Measurements from ENCODE around the gene ZNF398.

Gene ZNF398

DNA sequence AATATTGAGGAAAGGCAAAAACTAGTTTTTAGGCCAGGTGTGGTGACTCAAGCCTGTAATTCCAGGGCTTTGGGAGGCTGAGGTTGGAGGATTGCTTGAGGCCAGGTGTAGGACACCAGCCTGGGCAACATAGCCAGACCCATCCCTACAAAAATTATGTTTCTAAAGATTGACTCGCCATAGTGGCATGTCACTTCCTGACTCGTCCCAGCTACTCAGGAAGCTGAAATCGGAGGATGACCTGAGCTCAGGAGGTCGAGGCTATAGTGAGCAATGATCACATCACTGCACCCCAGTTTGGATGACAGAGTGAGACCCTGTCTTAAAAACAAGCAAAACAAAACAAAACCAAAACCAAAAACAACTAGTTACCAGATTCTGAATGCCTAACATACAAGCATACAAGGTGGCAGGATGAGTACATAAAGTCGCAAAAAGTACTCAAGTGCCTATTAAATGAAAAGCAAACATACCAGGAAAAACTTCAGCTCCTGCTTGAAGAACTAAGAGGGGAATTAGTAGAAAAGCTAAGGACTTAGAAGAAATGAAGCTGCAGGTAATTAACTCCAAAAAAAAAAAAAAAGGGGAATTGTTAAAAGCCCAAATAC is 14.1 kb downstream of the ZNF398 start:
- H2BK5ac ChIP-seq (ENCODE audit: low read depth, low read length, poor library complexity, severe bottlenecking) = no peak overlapping the region
- no peak overlapping the region for H3K23ac ChIP-seq (ENCODE audit: low read length in 2 of 2)

DNA sequence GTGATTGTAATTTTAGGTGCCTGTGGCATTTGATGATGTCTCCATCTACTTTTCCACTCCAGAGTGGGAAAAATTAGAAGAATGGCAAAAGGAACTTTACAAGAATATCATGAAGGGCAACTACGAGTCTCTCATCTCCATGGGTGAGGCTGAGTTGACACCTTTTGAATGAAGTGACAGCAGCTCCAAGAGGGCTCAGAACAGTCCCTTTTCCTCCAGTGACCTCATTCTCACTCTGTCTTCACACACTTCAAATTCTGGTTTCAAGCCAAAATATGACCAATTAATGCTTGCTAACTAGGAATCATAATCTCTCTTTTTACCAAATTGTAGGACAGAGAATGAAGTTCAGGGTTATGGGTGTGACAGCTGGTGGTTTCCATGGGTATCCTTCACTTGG is 18.9 kb downstream of the ZNF398 start:
- no peak overlapping the region for H3K23ac ChIP-seq (ENCODE audit: low read length in 2 of 2)
- H2AK5ac ChIP-seq (ENCODE audit: low read length, severe bottlenecking) = no peak overlapping the region
- no peak overlapping the region for H2BK5ac ChIP-seq (ENCODE audit: low read depth, low read length, poor library complexity, severe bottlenecking)
- no peak overlapping the region for H3K4me3 ChIP-seq (ENCODE audit: insufficient read depth in 1 of 2, low read depth in 1 of 2, low read length in 2 of 2)
- H2BK15ac ChIP-seq (ENCODE audit: low read depth, poor library complexity, severe bottlenecking) = no peak overlapping the region
- no peaks in the 10 kb centered on the region for H3K4me1 ChIP-seq (ENCODE audit: control insufficient read depth, insufficient read depth, low read depth, low read length)
- no peaks in the 10 kb centered on the region for H3K9me3 ChIP-seq (ENCODE audit: control insufficient read depth, low read length)
- peaks cover 22 to 66% of the 10 kb centered on the region in 2 experiments for H3K36me3 ChIP-seq (ENCODE audit: control insufficient read depth in 1 of 2, insufficient read depth in 2 of 2, low read depth in 1 of 2, low read length in 2 of 2)
- no peak overlapping the region for H2BK120ac ChIP-seq (ENCODE audit: low read depth, low read length)
- H2AFZ ChIP-seq (ENCODE audit: low read depth, low read length) = no peak overlapping the region
- H3K14ac ChIP-seq (ENCODE audit: low read length in 2 of 2) = no peak overlapping the region
- no peak for DNase-seq
- 100% methylated on average over 1 of the region's 1 CpG for WGBS
- no peaks in the 10 kb centered on the region for H3K27me3 ChIP-seq (ENCODE audit: control insufficient read depth in 1 of 2, insufficient read depth in 1 of 2, low read length in 2 of 2)
- peaks cover 24% of the 10 kb centered on the region for H3K79me1 ChIP-seq (replicated peaks; ENCODE audit: low read length, poor library complexity, severe bottlenecking)
- no peak overlapping the region for H3K9ac ChIP-seq (ENCODE audit: low read length)
- no peak overlapping the region for H4K8ac ChIP-seq (ENCODE audit: low read length)
- no peak overlapping the region for H3K4ac ChIP-seq (ENCODE audit: low read depth in 1 of 2, low read length in 2 of 2)
- no peak overlapping the region for H3K27ac ChIP-seq (ENCODE audit: low read length, poor library complexity, severe bottlenecking)
- H2BK12ac ChIP-seq (ENCODE audit: low read length in 2 of 2) = no peak overlapping the region
- H3K18ac ChIP-seq (ENCODE audit: low read depth in 1 of 2, low read length in 2 of 2) = no peak overlapping the region
- H3K4me2 ChIP-seq (ENCODE audit: low read length, poor library complexity, severe bottlenecking) = no peak overlapping the region
- no peak overlapping the region for H4K91ac ChIP-seq (ENCODE audit: low read length)

More for the DNA sequence above, 14.1 kb downstream of the ZNF398 start:
- no peak overlapping the region for H2BK15ac ChIP-seq (ENCODE audit: low read depth, poor library complexity, severe bottlenecking)
- H3K79me1 ChIP-seq (replicated peaks; ENCODE audit: low read length, poor library complexity, severe bottlenecking) = peaks cover 29% of the 10 kb centered on the region
- H4K91ac ChIP-seq (ENCODE audit: low read length) = no peak overlapping the region
- peak overlapping the region; percentile 46 for H3K9ac ChIP-seq (ENCODE audit: low read length)
- H2BK12ac ChIP-seq (ENCODE audit: low read length in 2 of 2) = no peak overlapping the region
- H3K4me1 ChIP-seq (ENCODE audit: control insufficient read depth, insufficient read depth, low read depth, low read length) = peaks cover 2% of the 10 kb centered on the region
- H3K27me3 ChIP-seq (ENCODE audit: control insufficient read depth in 1 of 2, insufficient read depth in 1 of 2, low read length in 2 of 2) = no peaks in the 10 kb centered on the region
- H2AK5ac ChIP-seq (ENCODE audit: low read length, severe bottlenecking) = no peak overlapping the region
- no peak overlapping the region for H3K4me2 ChIP-seq (ENCODE audit: low read length, poor library complexity, severe bottlenecking)
- H3K18ac ChIP-seq (ENCODE audit: low read depth in 1 of 2, low read length in 2 of 2) = no peak overlapping the region
- WGBS = 32% methylated on average over 4 of the region's 5 CpGs
- H3K36me3 ChIP-seq (ENCODE audit: control insufficient read depth in 1 of 2, insufficient read depth in 2 of 2, low read depth in 1 of 2, low read length in 2 of 2) = peaks cover 17 to 32% of the 10 kb centered on the region in 2 experiments
- no peak overlapping the region for H3K27ac ChIP-seq (ENCODE audit: low read length, poor library complexity, severe bottlenecking)
- H3K14ac ChIP-seq (ENCODE audit: low read length in 2 of 2) = no peak overlapping the region
- H3K4ac ChIP-seq (ENCODE audit: low read depth in 1 of 2, low read length in 2 of 2) = no peak overlapping the region
- H2BK120ac ChIP-seq (ENCODE audit: low read depth, low read length) = no peak overlapping the region
- no peak overlapping the region for H3K4me3 ChIP-seq (ENCODE audit: insufficient read depth in 1 of 2, low read depth in 1 of 2, low read length in 2 of 2)
- DNase-seq = peak; percentile 28
- H4K8ac ChIP-seq (ENCODE audit: low read length) = no peak overlapping the region
- no peaks in the 10 kb centered on the region for H3K9me3 ChIP-seq (ENCODE audit: control insufficient read depth, low read length)
- H2AFZ ChIP-seq (ENCODE audit: low read depth, low read length) = no peak overlapping the region

GRCh38 chr7:149166630-149167352 is 19.5 kb downstream of the ZNF398 start:
- no peak for DNase-seq
- Histone ChIP-seq H2BK5ac (ENCODE audit: low read depth, low read length, poor library complexity, severe bottlenecking) (no peak overlapping the region), H3K18ac (ENCODE audit: low read depth in 1 of 2, low read length in 2 of 2) (no peak overlapping the region), H2BK12ac (ENCODE audit: low read length in 2 of 2) (no peak overlapping the region), H2AK5ac (ENCODE audit: low read length, severe bottlenecking) (no peak overlapping the region), H3K9ac (ENCODE audit: low read length) (no peak overlapping the region), H2BK15ac (ENCODE audit: low read depth, poor library complexity, severe bottlenecking) (no peak overlapping the region), H3K14ac (ENCODE audit: low read length in 2 of 2) (no peak overlapping the region), H3K4me3 (ENCODE audit: insufficient read depth in 1 of 2, low read depth in 1 of 2, low read length in 2 of 2) (no peak overlapping the region), H4K8ac (ENCODE audit: low read length) (no peak overlapping the region), H3K4me1 (ENCODE audit: control insufficient read depth, insufficient read depth, low read depth, low read length) (no peaks in the 10 kb centered on the region), H3K27ac (ENCODE audit: low read length, poor library complexity, severe bottlenecking) (no peak overlapping the region), H3K4me2 (ENCODE audit: low read length, poor library complexity, severe bottlenecking) (no peak overlapping the region), H4K91ac (ENCODE audit: low read length) (no peak overlapping the region), H3K23ac (ENCODE audit: low read length in 2 of 2) (no peak overlapping the region), H3K9me3 (ENCODE audit: control insufficient read depth, low read length) (no peaks in the 10 kb centered on the region), H3K4ac (ENCODE audit: low read depth in 1 of 2, low read length in 2 of 2) (no peak overlapping the region), H3K36me3 (ENCODE audit: control insufficient read depth in 1 of 2, insufficient read depth in 2 of 2, low read depth in 1 of 2, low read length in 2 of 2) (peaks cover 24 to 68% of the 10 kb centered on the region in 2 experiments), H3K27me3 (ENCODE audit: control insufficient read depth in 1 of 2, insufficient read depth in 1 of 2, low read length in 2 of 2) (no peaks in the 10 kb centered on the region), H2AFZ (ENCODE audit: low read depth, low read length) (no peak overlapping the region), H2BK120ac (ENCODE audit: low read depth, low read length) (no peak overlapping the region), H3K79me1 (replicated peaks; ENCODE audit: low read length, poor library complexity, severe bottlenecking) (peaks cover 21% of the 10 kb centered on the region)

DNA sequence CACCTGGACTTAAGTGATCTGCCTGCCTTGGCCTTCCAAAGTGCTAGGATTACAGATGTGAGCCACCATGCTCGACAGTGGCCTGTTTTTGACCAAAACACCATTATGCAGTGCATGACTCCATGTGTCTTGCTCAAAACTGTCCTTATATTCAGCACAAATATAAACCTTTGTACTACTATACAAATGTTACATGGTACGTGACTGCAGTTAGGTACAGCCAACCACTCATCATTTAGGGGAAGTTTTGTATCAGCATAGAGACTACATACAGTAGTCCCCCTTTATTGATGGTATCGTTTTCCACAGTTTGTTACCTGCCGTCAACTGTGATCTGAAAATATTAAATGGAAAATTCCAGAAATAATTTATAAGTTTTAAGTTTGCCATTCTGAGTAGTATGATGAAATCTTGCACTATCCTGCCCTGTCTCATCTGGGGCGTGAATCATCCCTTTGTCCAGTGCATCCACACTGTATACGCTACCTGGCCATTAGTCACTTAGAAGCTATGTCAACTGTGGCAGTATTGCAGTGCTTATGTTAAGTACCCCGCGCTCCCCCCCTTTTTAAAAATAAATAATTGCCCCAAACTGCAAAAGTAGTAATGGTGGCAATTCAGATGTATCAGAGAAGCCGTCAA is 24.8 kb downstream of the ZNF398 start:
- Histone ChIP-seq H3K18ac (ENCODE audit: low read depth in 1 of 2, low read length in 2 of 2) (no peak overlapping the region), H4K8ac (ENCODE audit: low read length) (no peak overlapping the region), H3K14ac (ENCODE audit: low read length in 2 of 2) (no peak overlapping the region), H2BK12ac (ENCODE audit: low read length in 2 of 2) (no peak overlapping the region), H3K23ac (ENCODE audit: low read length in 2 of 2) (no peak overlapping the region), H3K27me3 (ENCODE audit: control insufficient read depth in 1 of 2, insufficient read depth in 1 of 2, low read length in 2 of 2) (no peaks in the 10 kb centered on the region), H2AK5ac (ENCODE audit: low read length, severe bottlenecking) (no peak overlapping the region), H4K91ac (ENCODE audit: low read length) (no peak overlapping the region), H3K4ac (ENCODE audit: low read depth in 1 of 2, low read length in 2 of 2) (no peak overlapping the region), H3K9me3 (ENCODE audit: control insufficient read depth, low read length) (no peaks in the 10 kb centered on the region), H2AFZ (ENCODE audit: low read depth, low read length) (no peak overlapping the region), H3K79me1 (replicated peaks; ENCODE audit: low read length, poor library complexity, severe bottlenecking) (peaks cover 28% of the 10 kb centered on the region), H2BK15ac (ENCODE audit: low read depth, poor library complexity, severe bottlenecking) (no peak overlapping the region), H3K9ac (ENCODE audit: low read length) (no peak overlapping the region), H3K4me1 (ENCODE audit: control insufficient read depth, insufficient read depth, low read depth, low read length) (no peaks in the 10 kb centered on the region), H2BK120ac (ENCODE audit: low read depth, low read length) (no peak overlapping the region), H2BK5ac (ENCODE audit: low read depth, low read length, poor library complexity, severe bottlenecking) (no peak overlapping the region), H3K27ac (ENCODE audit: low read length, poor library complexity, severe bottlenecking) (no peak overlapping the region), H3K36me3 (ENCODE audit: control insufficient read depth in 1 of 2, insufficient read depth in 2 of 2, low read depth in 1 of 2, low read length in 2 of 2) (peaks cover 24 to 75% of the 10 kb centered on the region in 2 experiments), H3K4me2 (ENCODE audit: low read length, poor library complexity, severe bottlenecking) (no peak overlapping the region), H3K4me3 (ENCODE audit: insufficient read depth in 1 of 2, low read depth in 1 of 2, low read length in 2 of 2) (no peak overlapping the region)
- WGBS = 88% methylated on average over 3 of the region's 9 CpGs
- peak; percentile 37 for DNase-seq

Measured in mesenchymal stem cell (in vitro differentiated cells and primary cell).